SU-DHL-6 (cell line): ENCODE measurements around the gene RPS6KC1.
A peak's percentile ranks its signal among the peaks of the same experiment; 100 is the strongest.

Source experiments
- H2AFZ ChIP-seq: fragments of 200-600 bp; sonication (generic); 2 replicates; pipeline ENCODE4 v1.6.1; 2014; ENCODE audit warnings: low read depth, mild to moderate bottlenecking, moderate library complexity, mixed read lengths, antibody characterized with exemption, low read length; ENCODE audit not compliant: severe bottlenecking
- H3F3A ChIP-seq: fragments of 200-600 bp; shearing (Covaris generic); 2 replicates; pipeline ENCODE4 v1.6.0; 2016; ENCODE audit warnings: antibody characterized with exemption, mild to moderate bottlenecking; ENCODE audit not compliant: insufficient read depth
- H3K27ac ChIP-seq: fragments of 200-600 bp; sonication (generic); 2 replicates; pipeline ENCODE4 v1.5.1; 2016; ENCODE audit warnings: low read depth, mild to moderate bottlenecking, low read length, moderate library complexity, mixed read lengths
- H3K27me3 ChIP-seq: fragments of 200-600 bp; sonication (generic), shearing (Covaris generic); 2 replicates; pipeline ENCODE4 v1.6.0; 2014; ENCODE audit warnings: mild to moderate bottlenecking, low read length
- H3K36me3 ChIP-seq: fragments of 200-600 bp; sonication (generic); 2 replicates; pipeline ENCODE4 v1.6.1; 2014; ENCODE audit warnings: mild to moderate bottlenecking, low read length, mixed read lengths
- H3K4me2 ChIP-seq: fragments of 300-600, 200-600 bp; shearing (Covaris generic), sonication (generic); 2 replicates; pipeline ENCODE4 v1.6.0; 2014; ENCODE audit warnings: low read length, low read depth, mild to moderate bottlenecking; ENCODE audit not compliant: poor library complexity, severe bottlenecking
- H3K4me3 ChIP-seq: fragments of 200-600 bp; sonication (generic); 2 replicates; pipeline ENCODE4 v1.5.1; 2014; ENCODE audit warnings: antibody characterized with exemption, low read length, mild to moderate bottlenecking, mixed read lengths; ENCODE audit not compliant: insufficient read depth, poor library complexity, severe bottlenecking
- H3K79me2 ChIP-seq: fragments of 200-600 bp; sonication (generic); 2 replicates; pipeline ENCODE4 v1.6.1; 2014; ENCODE audit warnings: mild to moderate bottlenecking, low read length, moderate library complexity; ENCODE audit not compliant: insufficient read depth
- H3K9ac ChIP-seq: fragments of 200-600 bp; sonication (generic); 2 replicates; pipeline ENCODE4 v1.7.0; 2014; ENCODE audit warnings: mild to moderate bottlenecking, low read length
- H3K9me2 ChIP-seq: fragments of 200-600 bp; sonication (generic); replicated peaks from 2 replicates; pipeline ENCODE4 v1.6.1; 2014; ENCODE audit warnings: low read length; ENCODE audit not compliant: insufficient read depth
- H3K9me3 ChIP-seq: fragments of 200-600 bp; sonication (generic); 2 replicates; pipeline ENCODE4 v1.6.1; 2014; ENCODE audit warnings: low read length, mixed read lengths; ENCODE audit not compliant: insufficient read depth
- H4K20me1 ChIP-seq: fragments of 200-600 bp; sonication (generic); 2 replicates; pipeline ENCODE4 v1.6.1; 2014; ENCODE audit warnings: low read depth, mild to moderate bottlenecking, antibody characterized with exemption, low read length, moderate library complexity, mixed read lengths
- EZH2phosphoT487 ChIP-seq: fragments of 200-600 bp; sonication (generic), shearing (Covaris generic); conservative IDR thresholded peaks from 2 replicates; pipeline ENCODE4 v1.6.1; 2018; ENCODE audit warnings: mild to moderate bottlenecking, antibody characterized with exemption, low read length, moderate library complexity, mixed read lengths
- TF ChIP-seq, protein P1 (sequence below): fragments of 200-600 bp; sonication (generic); IDR thresholded peaks from one replicate; pipeline ENCODE4 v1.5.1; 2017; ENCODE audit warnings: antibody characterized with exemption, mild to moderate bottlenecking, low read length, moderate library complexity; ENCODE audit not compliant: insufficient read depth, poor library complexity, severe bottlenecking

Gene RPS6KC1

DNA sequence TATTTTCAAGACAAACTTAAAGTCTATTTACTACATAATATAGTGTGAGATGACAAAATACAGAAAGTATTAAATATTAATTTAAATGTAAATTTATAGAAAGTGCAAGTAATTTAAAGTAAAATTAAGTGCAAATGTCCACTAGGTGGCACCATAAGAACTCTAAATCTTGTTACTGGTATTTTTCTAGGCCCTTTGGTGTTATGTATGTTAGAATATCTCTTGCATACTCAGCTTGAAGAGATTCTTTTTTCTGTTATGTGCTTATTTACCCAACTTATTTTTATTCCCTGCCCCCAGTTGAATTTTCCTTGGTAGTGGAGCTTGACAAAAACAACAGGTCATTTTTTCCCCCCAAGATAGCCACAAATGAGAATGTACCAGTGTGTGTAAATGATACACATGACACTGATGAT lies 71.5 kb downstream of the RPS6KC1 start:
- Histone ChIP-seq H3K4me2 (no peak overlapping the region), H3K36me3 (no peaks in the 10 kb centered on the region), H2AFZ (no peak overlapping the region), H3K27me3 (no peaks in the 10 kb centered on the region), H3K9me2 (no peaks in the 10 kb centered on the region), H4K20me1 (peaks cover 3% of the 10 kb centered on the region; the same call in 1 of the 2 replicates), H3K9ac (no peak overlapping the region), H3F3A (no peaks in the 10 kb centered on the region), H3K27ac (no peak overlapping the region), H3K4me3 (no peak overlapping the region), H3K9me3 (no peaks in the 10 kb centered on the region), H3K79me2 (no peaks in the 10 kb centered on the region)
- no peak for TF ChIP-seq EZH2phosphoT487
- TF ChIP-seq, protein P1, sequence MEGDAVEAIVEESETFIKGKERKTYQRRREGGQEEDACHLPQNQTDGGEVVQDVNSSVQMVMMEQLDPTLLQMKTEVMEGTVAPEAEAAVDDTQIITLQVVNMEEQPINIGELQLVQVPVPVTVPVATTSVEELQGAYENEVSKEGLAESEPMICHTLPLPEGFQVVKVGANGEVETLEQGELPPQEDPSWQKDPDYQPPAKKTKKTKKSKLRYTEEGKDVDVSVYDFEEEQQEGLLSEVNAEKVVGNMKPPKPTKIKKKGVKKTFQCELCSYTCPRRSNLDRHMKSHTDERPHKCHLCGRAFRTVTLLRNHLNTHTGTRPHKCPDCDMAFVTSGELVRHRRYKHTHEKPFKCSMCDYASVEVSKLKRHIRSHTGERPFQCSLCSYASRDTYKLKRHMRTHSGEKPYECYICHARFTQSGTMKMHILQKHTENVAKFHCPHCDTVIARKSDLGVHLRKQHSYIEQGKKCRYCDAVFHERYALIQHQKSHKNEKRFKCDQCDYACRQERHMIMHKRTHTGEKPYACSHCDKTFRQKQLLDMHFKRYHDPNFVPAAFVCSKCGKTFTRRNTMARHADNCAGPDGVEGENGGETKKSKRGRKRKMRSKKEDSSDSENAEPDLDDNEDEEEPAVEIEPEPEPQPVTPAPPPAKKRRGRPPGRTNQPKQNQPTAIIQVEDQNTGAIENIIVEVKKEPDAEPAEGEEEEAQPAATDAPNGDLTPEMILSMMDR: peak; percentile 51

DNA sequence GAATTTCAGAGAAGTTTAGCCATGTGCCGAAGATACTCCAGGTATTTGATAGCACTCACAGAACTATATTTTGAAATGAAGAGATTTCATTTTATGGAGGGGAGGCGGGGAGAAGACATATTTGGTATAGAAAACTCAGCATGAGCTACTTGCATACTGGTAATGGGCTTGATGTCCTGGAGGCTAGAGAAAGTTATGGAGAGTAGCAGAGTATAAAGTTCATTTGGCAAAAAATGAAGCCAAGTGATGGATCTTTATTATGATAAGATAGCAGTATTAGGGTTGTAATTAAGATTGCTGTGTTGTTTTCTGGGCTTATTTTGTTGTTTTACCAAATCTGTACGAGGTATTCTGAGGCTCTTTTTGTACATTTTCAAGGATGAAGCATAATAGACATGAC lies 72.0 kb downstream of the RPS6KC1 start:
- Histone ChIP-seq H3K27ac (no peak overlapping the region), H3K27me3 (no peaks in the 10 kb centered on the region), H3K9ac (no peak overlapping the region), H3K36me3 (no peaks in the 10 kb centered on the region), H4K20me1 (peaks cover 3% of the 10 kb centered on the region; the same call in 1 of the 2 replicates), H3K4me2 (no peak overlapping the region), H2AFZ (no peak overlapping the region), H3K79me2 (no peaks in the 10 kb centered on the region), H3K4me3 (no peak overlapping the region), H3K9me2 (no peaks in the 10 kb centered on the region), H3K9me3 (no peaks in the 10 kb centered on the region), H3F3A (no peaks in the 10 kb centered on the region)
- no peak for TF ChIP-seq EZH2phosphoT487
- TF ChIP-seq, protein P1: no peak

DNA sequence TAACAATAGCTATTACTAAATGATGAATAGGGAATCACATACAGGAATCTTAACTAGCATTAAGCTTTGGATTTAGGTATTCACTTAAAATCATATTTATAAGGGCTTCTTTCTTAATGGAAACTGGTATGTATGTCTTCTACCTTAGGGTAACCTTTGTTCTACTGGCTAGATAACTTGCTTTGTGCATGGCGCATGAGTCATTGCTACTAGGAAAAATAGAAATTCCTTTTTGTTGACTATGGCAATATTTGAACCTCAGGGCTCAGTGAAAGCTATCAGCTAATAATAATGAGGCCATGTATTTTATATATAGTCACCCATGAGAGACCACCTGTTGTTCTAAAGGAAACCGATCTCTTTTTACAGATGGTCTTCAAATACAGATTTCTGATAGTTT lies 72.5 kb downstream of the RPS6KC1 start:
- Histone ChIP-seq H3K9ac (no peak overlapping the region), H3K79me2 (no peaks in the 10 kb centered on the region), H3K36me3 (no peaks in the 10 kb centered on the region), H3K4me3 (no peak overlapping the region), H3F3A (no peaks in the 10 kb centered on the region), H4K20me1 (peaks cover 3% of the 10 kb centered on the region; the same call in 1 of the 2 replicates), H2AFZ (no peak overlapping the region), H3K9me2 (no peaks in the 10 kb centered on the region), H3K4me2 (no peak overlapping the region), H3K27ac (no peak overlapping the region), H3K9me3 (no peaks in the 10 kb centered on the region), H3K27me3 (no peaks in the 10 kb centered on the region)
- TF ChIP-seq EZH2phosphoT487: no peak
- TF ChIP-seq, protein P1: no peak
